AG04449 (cell line): ENCODE results near the gene SAFB.

Experiments used
- CTCF ChIA-PET: fragments of 350-600 bp; formaldehyde crosslinking; extraction: SDS; loops from one replicate; lab custom pipeline; 2021; ENCODE audit warnings: antibody characterized with exemption; lab: Yijun Ruan, JAX
- POLR2A ChIA-PET: fragments of 400-600, 350-600 bp; formaldehyde crosslinking; extraction: SDS; loops from one replicate; lab custom pipeline; 2020; ENCODE audit warnings: antibody characterized with exemption, inconsistent platforms; lab: Yijun Ruan, JAX
- DNase-seq: peaks from one replicate; pipeline ENCODE4 v3.0.0-alpha.2; 2010; ENCODE audit warnings: low read depth, low spot score
- H3K4me3 ChIP-seq: 2 replicates; pipeline ENCODE4 v1.5.1; 2011; ENCODE audit warnings: low read depth, mild to moderate bottlenecking, control low read depth, low read length
- TF ChIP-seq, protein P1 (sequence below): IDR thresholded peaks from one replicate; pipeline ENCODE4 v1.5.1; 2011; ENCODE audit warnings: mild to moderate bottlenecking, moderate library complexity, low read length, control low read depth, inconsistent platforms; ENCODE audit not compliant: insufficient read depth; ENCODE audit errors: missing control alignments

The SAFB gene

DNA sequence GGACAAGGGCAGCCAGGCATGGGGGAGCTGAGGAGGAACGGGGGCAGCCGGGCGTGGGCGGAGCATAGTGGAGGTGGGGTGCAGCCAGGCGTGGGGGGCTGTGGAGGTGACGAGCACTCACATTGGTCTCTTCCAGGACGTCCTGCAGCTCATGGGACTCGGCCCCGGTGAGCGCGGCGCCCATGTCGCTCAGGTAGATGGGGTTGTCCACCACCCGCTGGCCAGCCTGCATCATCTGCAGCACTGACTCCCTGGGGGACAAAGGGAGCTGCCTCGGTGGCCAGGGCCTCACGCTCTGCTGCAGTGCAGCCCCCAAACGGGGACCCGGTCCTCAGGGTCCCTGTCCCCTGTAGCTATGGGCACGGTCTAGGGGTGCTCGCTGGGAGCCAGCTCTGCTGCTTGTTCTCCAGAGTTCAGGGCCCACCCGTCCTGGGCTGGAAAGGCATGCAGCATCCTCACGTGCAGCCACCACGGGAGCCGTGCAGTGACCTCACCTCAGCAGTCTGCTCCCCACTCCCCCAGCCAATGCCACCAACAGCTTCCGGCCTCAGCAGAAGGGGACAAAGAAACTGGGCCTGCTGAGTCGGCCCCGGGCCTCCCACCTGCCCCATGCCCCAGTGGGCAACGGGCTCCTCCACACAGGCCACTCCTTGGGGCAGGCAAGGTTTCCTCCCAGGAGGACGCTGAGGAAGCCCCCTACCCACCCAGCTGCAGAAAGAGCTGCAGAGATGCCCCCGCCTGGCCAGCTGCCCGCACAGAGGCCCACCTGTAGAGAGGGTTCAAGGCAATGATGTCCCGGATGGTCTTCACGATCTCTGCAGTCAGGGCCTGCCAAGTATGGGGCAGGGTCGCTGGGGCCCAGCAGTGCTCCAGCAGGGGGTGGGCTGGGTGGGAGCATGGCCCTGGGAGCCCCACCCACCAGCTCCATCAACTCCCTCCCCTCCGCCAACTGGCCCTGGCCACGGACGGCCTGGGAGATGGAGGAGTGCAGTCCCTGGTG lies 85.0 kb downstream of the SAFB start:
- CTCF ChIA-PET = interaction anchor here (4.4 kb wide), 1 partner anchor 18 kb away, joined by 21 read pairs; the partner anchor contains the start of gene RPL36
- H3K4me3 ChIP-seq = no peak overlapping the region
- TF ChIP-seq, protein P1, sequence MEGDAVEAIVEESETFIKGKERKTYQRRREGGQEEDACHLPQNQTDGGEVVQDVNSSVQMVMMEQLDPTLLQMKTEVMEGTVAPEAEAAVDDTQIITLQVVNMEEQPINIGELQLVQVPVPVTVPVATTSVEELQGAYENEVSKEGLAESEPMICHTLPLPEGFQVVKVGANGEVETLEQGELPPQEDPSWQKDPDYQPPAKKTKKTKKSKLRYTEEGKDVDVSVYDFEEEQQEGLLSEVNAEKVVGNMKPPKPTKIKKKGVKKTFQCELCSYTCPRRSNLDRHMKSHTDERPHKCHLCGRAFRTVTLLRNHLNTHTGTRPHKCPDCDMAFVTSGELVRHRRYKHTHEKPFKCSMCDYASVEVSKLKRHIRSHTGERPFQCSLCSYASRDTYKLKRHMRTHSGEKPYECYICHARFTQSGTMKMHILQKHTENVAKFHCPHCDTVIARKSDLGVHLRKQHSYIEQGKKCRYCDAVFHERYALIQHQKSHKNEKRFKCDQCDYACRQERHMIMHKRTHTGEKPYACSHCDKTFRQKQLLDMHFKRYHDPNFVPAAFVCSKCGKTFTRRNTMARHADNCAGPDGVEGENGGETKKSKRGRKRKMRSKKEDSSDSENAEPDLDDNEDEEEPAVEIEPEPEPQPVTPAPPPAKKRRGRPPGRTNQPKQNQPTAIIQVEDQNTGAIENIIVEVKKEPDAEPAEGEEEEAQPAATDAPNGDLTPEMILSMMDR = no peak
- no peak for DNase-seq
- POLR2A ChIA-PET = no interaction called here

DNA sequence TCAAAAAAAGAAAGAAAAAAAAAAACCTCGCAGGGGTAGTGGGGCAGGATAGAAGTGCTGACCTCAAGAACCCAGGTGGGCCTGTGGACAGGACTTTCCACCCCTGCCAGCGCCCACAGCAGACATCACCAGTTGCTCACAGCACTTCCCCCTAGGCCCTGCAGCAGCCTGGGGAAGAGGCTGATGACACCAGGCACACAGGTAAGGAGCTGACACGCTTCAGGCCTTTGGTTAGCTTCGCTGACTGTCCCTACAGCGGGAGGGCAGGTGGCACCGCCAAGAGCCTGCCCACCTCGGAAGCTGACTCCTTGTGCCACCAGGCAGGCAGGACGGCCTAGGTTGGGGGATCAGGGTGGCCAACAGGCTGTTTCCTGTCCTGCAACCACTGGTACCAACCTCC lies 88.1 kb downstream of the SAFB start:
- CTCF ChIA-PET = interaction anchor here (0.7 to 1.1 kb wide), 3 partner anchors 10 to 24 kb away, joined by 3 read pairs; no protein-coding TSS in a partner anchor

DNA sequence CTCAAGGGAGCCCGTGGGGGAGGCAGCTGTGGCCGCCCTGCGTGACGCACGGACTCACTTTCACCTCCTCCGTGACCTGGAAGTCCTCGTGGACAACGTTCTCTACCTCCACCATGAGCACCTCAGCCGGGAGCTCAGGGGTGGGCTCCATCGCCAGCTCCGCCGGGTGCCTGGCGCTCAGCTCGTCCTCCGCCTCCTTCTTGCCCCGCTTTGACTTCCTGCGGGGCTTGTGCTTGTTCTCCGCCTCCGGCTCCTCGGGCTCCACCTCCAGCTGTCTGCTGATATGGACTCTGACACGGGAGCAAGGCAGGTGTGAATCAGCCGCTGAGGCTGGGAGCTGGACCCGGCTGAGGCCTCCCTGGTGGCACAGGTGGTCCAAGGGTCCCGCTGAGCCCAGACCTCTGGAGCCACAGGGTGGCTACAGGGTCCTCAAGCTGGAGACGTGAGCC lies 88.9 kb downstream of the SAFB start:
- TF ChIP-seq, protein P1 = no peak
- ChIA-PET POLR2A (interaction anchor here (0.6 to 1.1 kb wide), 3 partner anchors 10 to 22 kb away, joined by 3 read pairs; no protein-coding TSS in a partner anchor), CTCF (interaction anchor here (0.9 to 7.9 kb wide), 4 partner anchors 9 to 311 kb away, joined by 3 to 58 read pairs (median 4); partner anchors contain the start of gene RPL36)
- H3K4me3 ChIP-seq = no peak overlapping the region
- DNase-seq = no peak

More for the DNA sequence above, 88.1 kb downstream of the SAFB start:
- DNase-seq = no peak
- POLR2A ChIA-PET = no interaction called here
- no peak overlapping the region for H3K4me3 ChIP-seq
- TF ChIP-seq, protein P1 = no peak

- TF ChIP-seq, protein P1 = no peak
- CTCF ChIA-PET = interaction anchor here (1.0 to 7.9 kb wide), 3 partner anchors 22 to 309 kb away, joined by 4 to 58 read pairs (median 7); partner anchors contain the start of gene RPL36
- DNase-seq = no peak
- no peak overlapping the region for H3K4me3 ChIP-seq
- POLR2A ChIA-PET = interaction anchor here (2.0 kb wide), 1 partner anchor 22 kb away, joined by 10 read pairs; no protein-coding TSS in a partner anchor
These were observed 90.3 kb downstream of the SAFB start for GRCh38 chr19:5713228-5713627.

DNA sequence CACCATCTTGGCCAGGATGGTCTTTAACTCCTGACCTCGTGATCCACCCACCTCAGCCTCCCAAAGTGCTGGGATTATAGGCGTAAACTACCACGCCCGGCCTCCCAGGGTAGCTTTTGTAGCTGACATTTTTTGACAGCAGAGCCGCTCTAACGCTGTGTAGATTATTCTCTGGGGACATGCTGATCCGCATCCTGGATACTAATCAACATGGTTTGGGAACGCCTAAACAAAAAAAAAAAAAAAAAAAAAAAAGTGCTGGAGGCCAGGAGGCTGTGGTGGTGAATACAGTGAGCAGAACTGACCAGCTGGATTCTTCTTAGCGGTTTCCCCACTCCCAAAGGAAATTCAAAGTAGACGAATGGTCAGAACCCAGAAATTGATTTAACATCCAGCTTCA lies 91.9 kb downstream of the SAFB start:
- H3K4me3 ChIP-seq = no peak overlapping the region
- POLR2A ChIA-PET = interaction anchor here (1.7 to 2.0 kb wide), 2 partner anchors 24 to 25 kb away, joined by 6 to 10 read pairs; partner anchors contain the start of gene RPL36
- CTCF ChIA-PET = interaction anchor here (7.9 kb wide), 1 partner anchor 27 kb away, joined by 58 read pairs; the partner anchor contains the start of gene RPL36
- DNase-seq = no peak
- TF ChIP-seq, protein P1 = no peak
